Left ventricle myocardium inferior (tissue), 1 donor: ENCODE data around the gene EFL1. TPM values are rescaled to one million over a fixed set of nuclear protein-coding genes. Genes with fewer than 3 reads are reported as not detected.

Source experiments
- DNase-seq: peaks from one replicate; pipeline ENCODE4 v3.0.0-alpha.2; 2020
- H3K27ac ChIP-seq: fragments of 200-600 bp; replicated peaks from 2 replicates; pipeline ENCODE4 v1.8.0; 2021
- H3K27me3 ChIP-seq: fragments of 200-600 bp; 2 replicates; pipeline ENCODE4 v1.8.0; 2021; ENCODE audit warnings: low read depth
- H3K36me3 ChIP-seq: fragments of 200-600 bp; 2 replicates; pipeline ENCODE4 v1.8.0; 2021
- H3K4me1 ChIP-seq: fragments of 200-600 bp; 2 replicates; pipeline ENCODE4 v1.8.0; 2021
- H3K4me3 ChIP-seq: fragments of 200-600 bp; 2 replicates; pipeline ENCODE4 v1.8.0; 2021; ENCODE audit warnings: mild to moderate bottlenecking, moderate library complexity
- H3K9me3 ChIP-seq: fragments of 200-600 bp; replicated peaks from 2 replicates; pipeline ENCODE4 v1.8.0; 2021
- CTCF ChIP-seq: fragments of 200-600 bp; IDR thresholded peaks from 2 replicates; pipeline ENCODE4 v1.8.0; 2021; ENCODE audit warnings: antibody characterized with exemption, mild to moderate bottlenecking, borderline replicate concordance
- intact Hi-C: fragments of 100-400 bp; cut with micrococcal nuclease; formaldehyde crosslinking; loops from one replicate; pipeline ENCODE4 v1.11.0; 2022
- total RNA-seq: library from RNA; stranded (reverse); fragmentation: NEBNext Ultra II Directional; extraction: Animal tissue kit (Norgen Biotek cat#: 25700); gene quantifications from one replicate; pipeline ENCODE4 v1.2.1, GENCODE V29; 2021
- donor health status: DM: no; HTN: yes; CAD: no; lungs with severe emphysema.

EFL1 gene
- total RNA-seq, 1 donor from 2014 or later = 12.9 TPM

GRCh38 chr15:82135638-82136037, 126.9 kb downstream of the EFL1 start:
- intact Hi-C loops = loop anchor here (5.0 kb wide), 1 partner anchor 653 kb away; no protein-coding TSS in a partner anchor
- Histone ChIP-seq H3K9me3 (no peaks in the 10 kb centered on the region), H3K27ac (no peak overlapping the region), H3K27me3 (no peaks in the 10 kb centered on the region), H3K4me1 (peaks cover 13% of the 10 kb centered on the region), H3K36me3 (peaks cover 36% of the 10 kb centered on the region), H3K4me3 (no peak overlapping the region)
- no peak for TF ChIP-seq CTCF
- DNase-seq = no peak

GRCh38 chr15:82134461-82134860, 128.1 kb downstream of the EFL1 start:
- no peak for DNase-seq
- intact Hi-C loops = no loop called here
- no peak overlapping the region for H3K4me3 ChIP-seq
- H3K36me3 ChIP-seq = peaks cover 47% of the 10 kb centered on the region
- no peaks in the 10 kb centered on the region for H3K9me3 ChIP-seq
- TF ChIP-seq CTCF = no peak
- H3K27me3 ChIP-seq = no peaks in the 10 kb centered on the region
- no peak overlapping the region for H3K27ac ChIP-seq
- peaks cover 10% of the 10 kb centered on the region for H3K4me1 ChIP-seq

GRCh38 chr15:82133251-82133650, 129.3 kb downstream of the EFL1 start:
- TF ChIP-seq CTCF = no peak
- Histone ChIP-seq H3K27ac (no peak overlapping the region), H3K9me3 (no peaks in the 10 kb centered on the region), H3K4me3 (no peak overlapping the region), H3K4me1 (peaks cover 10% of the 10 kb centered on the region), H3K27me3 (no peaks in the 10 kb centered on the region), H3K36me3 (peaks cover 50% of the 10 kb centered on the region)
- intact Hi-C loops = no loop called here
- no peak for DNase-seq

GRCh38 chr15:82132742-82133141, 129.8 kb downstream of the EFL1 start:
- no peak for DNase-seq
- TF ChIP-seq CTCF = no peak
- Histone ChIP-seq H3K36me3 (peaks cover 51% of the 10 kb centered on the region), H3K4me3 (no peak overlapping the region), H3K27ac (no peak overlapping the region), H3K9me3 (no peaks in the 10 kb centered on the region), H3K4me1 (peaks cover 10% of the 10 kb centered on the region), H3K27me3 (no peaks in the 10 kb centered on the region)
- intact Hi-C loops = no loop called here

GRCh38 chr15:82132096-82132495, 130.4 kb downstream of the EFL1 start:
- H3K4me1 ChIP-seq = peaks cover 10% of the 10 kb centered on the region
- TF ChIP-seq CTCF = no peak
- H3K4me3 ChIP-seq = no peak overlapping the region
- no peaks in the 10 kb centered on the region for H3K27me3 ChIP-seq
- DNase-seq = no peak
- H3K9me3 ChIP-seq = no peaks in the 10 kb centered on the region
- intact Hi-C loops = no loop called here
- no peak overlapping the region for H3K27ac ChIP-seq
- peaks cover 45% of the 10 kb centered on the region for H3K36me3 ChIP-seq

GRCh38 chr15:82130248-82130647, 132.3 kb downstream of the EFL1 start:
- no peak for DNase-seq
- intact Hi-C loops = no loop called here
- H3K36me3 ChIP-seq = peaks cover 33% of the 10 kb centered on the region
- TF ChIP-seq CTCF = no peak
- no peak overlapping the region for H3K4me3 ChIP-seq
- H3K27me3 ChIP-seq = no peaks in the 10 kb centered on the region
- H3K27ac ChIP-seq = no peak overlapping the region
- H3K4me1 ChIP-seq = no peaks in the 10 kb centered on the region
- no peaks in the 10 kb centered on the region for H3K9me3 ChIP-seq
